ENCODE results near the gene PCDHGA1. TPM values are rescaled to one million over a fixed set of nuclear protein-coding genes. Genes with fewer than 3 reads are reported as not detected.
A peak's percentile ranks its signal among the peaks of the same experiment; 100 is the strongest.

PCDHGA1 gene
- polyA plus RNA-seq, 1 experiment: 1.8 TPM

- Histone ChIP-seq H3K27me3 (ENCODE audit: control insufficient read depth, insufficient read depth, low read length) (no peaks in the 10 kb centered on the region), H3K36me3 (ENCODE audit: control insufficient read depth, insufficient read depth, low read length) (no peaks in the 10 kb centered on the region), H3K4me3 (ENCODE audit: low read depth, low read length) (peak within 1 kb of the TSS; percentile 32)
- POLR2A ChIA-PET: no interaction called here
- peak; percentile 76 for TF ChIP-seq CTCF (IDR thresholded peaks at IDR 0.05; ENCODE audit: insufficient read depth, low read depth, low read length)
- no peak for DNase-seq (ENCODE audit: low read depth)
- CTCF ChIA-PET: interaction anchor here (0.6 to 3.1 kb wide), 21 partner anchors 8 to 217 kb away, joined by 3 to 20 read pairs (median 4); partner anchors contain the start of genes PCDHGA1, PCDHGA10, PCDHGA2 and PCDHGA5
Measured at GRCh38 chr5:141349917-141350619, 19.8 kb downstream of the PCDHGA1 start, which contains the start of gene PCDHGB1. PCDHGB1 (plus strand) TSS chr5:141350099; CDS start chr5:141350261, 162 bp downstream.

GRCh38 chr5:141351591-141351990 lies 21.3 kb downstream of the PCDHGA1 start:
- ChIA-PET CTCF (interaction anchor here (1.2 to 3.1 kb wide), 3 partner anchors 18 to 213 kb away, joined by 3 to 20 read pairs (median 4); partner anchors contain the start of gene PCDHGB3), POLR2A (no interaction called here)
- Histone ChIP-seq H3K36me3 (ENCODE audit: control insufficient read depth, insufficient read depth, low read length) (no peaks in the 10 kb centered on the region), H3K27me3 (ENCODE audit: control insufficient read depth, insufficient read depth, low read length) (no peaks in the 10 kb centered on the region), H3K4me3 (ENCODE audit: low read depth, low read length) (no peak overlapping the region)
- no peak for TF ChIP-seq CTCF (IDR thresholded peaks at IDR 0.05; ENCODE audit: insufficient read depth, low read depth, low read length)
- DNase-seq (ENCODE audit: low read depth): no peak

- H3K36me3 ChIP-seq (ENCODE audit: control insufficient read depth, insufficient read depth, low read length): no peaks in the 10 kb centered on the region
- ChIA-PET CTCF (interaction anchor here (1.0 to 3.1 kb wide), 18 partner anchors 8 to 212 kb away, joined by 3 to 16 read pairs (median 5); partner anchors contain the start of genes PCDHGA10, PCDHGA2, PCDHGA3 and PCDHGA5), POLR2A (no interaction called here)
- H3K27me3 ChIP-seq (ENCODE audit: control insufficient read depth, insufficient read depth, low read length): no peaks in the 10 kb centered on the region
- TF ChIP-seq CTCF (IDR thresholded peaks at IDR 0.05; ENCODE audit: insufficient read depth, low read depth, low read length): peak; percentile 38
- DNase-seq (ENCODE audit: low read depth): no peak
- H3K4me3 ChIP-seq (ENCODE audit: low read depth, low read length): peak within 1 kb of the TSS; percentile 36
Measured at GRCh38 chr5:141354900-141355469, 24.7 kb downstream of the PCDHGA1 start, which contains the start of gene PCDHGA4. PCDHGA4 (plus strand) TSS chr5:141355021; CDS start chr5:141355108, 87 bp downstream.

- Histone ChIP-seq H3K27me3 (ENCODE audit: control insufficient read depth, insufficient read depth, low read length) (no peaks in the 10 kb centered on the region), H3K36me3 (ENCODE audit: control insufficient read depth, insufficient read depth, low read length) (no peaks in the 10 kb centered on the region), H3K4me3 (ENCODE audit: low read depth, low read length) (no peak overlapping the region)
- POLR2A ChIA-PET: no interaction called here
- no peak for DNase-seq (ENCODE audit: low read depth)
- TF ChIP-seq CTCF (IDR thresholded peaks at IDR 0.05; ENCODE audit: insufficient read depth, low read depth, low read length): no peak
- CTCF ChIA-PET: interaction anchor here (1.0 to 3.1 kb wide), 18 partner anchors 9 to 211 kb away, joined by 3 to 16 read pairs (median 5); partner anchors contain the start of genes PCDHGA10, PCDHGA2, PCDHGA3 and PCDHGA5
Measured at GRCh38 chr5:141355641-141356040, 25.3 kb downstream of the PCDHGA1 start.

GRCh38 chr5:141356133-141356532 lies 25.8 kb downstream of the PCDHGA1 start:
- ChIA-PET CTCF (interaction anchor here (1.1 to 3.1 kb wide), 13 partner anchors 8 to 211 kb away, joined by 3 to 16 read pairs (median 5); partner anchors contain the start of genes PCDHGA10, PCDHGA2, PCDHGA3 and PCDHGA5), POLR2A (no interaction called here)
- Histone ChIP-seq H3K36me3 (ENCODE audit: control insufficient read depth, insufficient read depth, low read length) (no peaks in the 10 kb centered on the region), H3K4me3 (ENCODE audit: low read depth, low read length) (no peak overlapping the region), H3K27me3 (ENCODE audit: control insufficient read depth, insufficient read depth, low read length) (no peaks in the 10 kb centered on the region)
- no peak for DNase-seq (ENCODE audit: low read depth)
- TF ChIP-seq CTCF (IDR thresholded peaks at IDR 0.05; ENCODE audit: insufficient read depth, low read depth, low read length): no peak
